Mesothelial cell of epicardium (in vitro differentiated cells): ENCODE data around the gene STX4. TPM values are rescaled to one million over a fixed set of nuclear protein-coding genes. Genes with fewer than 3 reads are reported as not detected.

Source experiments
- DNase-seq, 2 experiments: peaks; one replicate each; pipeline ENCODE4 v3.0.0; 2021; ENCODE audit warnings: low spot score in 2 of 2; ENCODE audit not compliant: unreplicated experiment in 2 of 2
- H3K27ac Mint-ChIP-seq: 2 replicates; pipeline ENCODE4 v1.8.0; 2021; ENCODE audit warnings: mixed read lengths
- H3K27me3 Mint-ChIP-seq: 2 replicates; pipeline ENCODE4 v1.8.0; 2021; ENCODE audit warnings: low read depth, mixed read lengths
- H3K36me3 Mint-ChIP-seq: 2 replicates; pipeline ENCODE4 v1.8.0; 2021; ENCODE audit warnings: mixed read lengths
- H3K4me1 Mint-ChIP-seq: 2 replicates; pipeline ENCODE4 v1.8.0; 2021; ENCODE audit warnings: mixed read lengths
- H3K4me3 Mint-ChIP-seq: 2 replicates; pipeline ENCODE4 v1.8.0; 2021; ENCODE audit warnings: mild to moderate bottlenecking, moderate library complexity, mixed read lengths
- H3K9me3 Mint-ChIP-seq: 2 replicates; pipeline ENCODE4 v1.8.0; 2021; ENCODE audit warnings: mixed read lengths
- CTCF ChIP-seq: fragments of 200-600 bp; sonication (generic); IDR thresholded peaks from one replicate; pipeline ENCODE4 v1.5.0; 2021; ENCODE audit warnings: antibody characterized with exemption; ENCODE audit not compliant: unreplicated experiment
- total RNA-seq: library from RNA; stranded (reverse); gene quantifications from 3 replicates; pipeline ENCODE4 v1.2.1, GENCODE V29; 2021

The STX4 gene
- total RNA-seq, 1 donor from 2014 or later: 42.8 TPM

- no peaks in the 10 kb centered on the region for H3K4me1 Mint-ChIP-seq
- no peak overlapping the region for H3K27ac Mint-ChIP-seq
- H3K9me3 Mint-ChIP-seq: no peaks in the 10 kb centered on the region
- H3K4me3 Mint-ChIP-seq: no peak overlapping the region
- DNase-seq: no peak
- TF ChIP-seq CTCF: no peak
- no peaks in the 10 kb centered on the region for H3K27me3 Mint-ChIP-seq
- no peaks in the 10 kb centered on the region for H3K36me3 Mint-ChIP-seq
Observed at GRCh38 chr16:31022544-31023251, 10.7 kb upstream of the STX4 start.

GRCh38 chr16:31023252-31023602 is 10.1 kb upstream of the STX4 start:
- Mint-ChIP-seq H3K27ac (no peak overlapping the region), H3K9me3 (no peaks in the 10 kb centered on the region), H3K27me3 (no peaks in the 10 kb centered on the region), H3K4me3 (no peak overlapping the region), H3K4me1 (no peaks in the 10 kb centered on the region), H3K36me3 (no peaks in the 10 kb centered on the region)
- no peak for DNase-seq
- no peak for TF ChIP-seq CTCF

GRCh38 chr16:31023627-31024226 is 9.6 kb upstream of the STX4 start:
- no peak overlapping the region for H3K27ac Mint-ChIP-seq
- DNase-seq: no peak
- H3K9me3 Mint-ChIP-seq: no peaks in the 10 kb centered on the region
- TF ChIP-seq CTCF: no peak
- H3K4me3 Mint-ChIP-seq: no peak overlapping the region
- H3K4me1 Mint-ChIP-seq: no peaks in the 10 kb centered on the region
- H3K36me3 Mint-ChIP-seq: no peaks in the 10 kb centered on the region
- no peaks in the 10 kb centered on the region for H3K27me3 Mint-ChIP-seq

- no peak for TF ChIP-seq CTCF
- Mint-ChIP-seq H3K4me1 (no peaks in the 10 kb centered on the region), H3K27me3 (no peaks in the 10 kb centered on the region), H3K9me3 (no peaks in the 10 kb centered on the region), H3K27ac (no peak overlapping the region), H3K4me3 (no peak overlapping the region), H3K36me3 (no peaks in the 10 kb centered on the region)
- no peak for DNase-seq
Observed at GRCh38 chr16:31025339-31025738, 8.0 kb upstream of the STX4 start.

- H3K36me3 Mint-ChIP-seq: peaks cover under 1% of the 10 kb centered on the region
- no peak for TF ChIP-seq CTCF
- H3K27me3 Mint-ChIP-seq: no peaks in the 10 kb centered on the region
- H3K9me3 Mint-ChIP-seq: no peaks in the 10 kb centered on the region
- H3K4me1 Mint-ChIP-seq: peaks cover 5% of the 10 kb centered on the region
- DNase-seq: no peak
- H3K27ac Mint-ChIP-seq: no peak overlapping the region
- no peak overlapping the region for H3K4me3 Mint-ChIP-seq
Observed at GRCh38 chr16:31029272-31029671, 4.1 kb upstream of the STX4 start.
